ENCODE data around the gene ARL9.

Gene ARL9

GRCh38 chr4:56570041-56570440, 64.5 kb downstream of the ARL9 start:
- Histone ChIP-seq H4K20me1 (ENCODE audit: insufficient read depth, low read length, poor library complexity, severe bottlenecking) (no peaks in the 10 kb centered on the region), H3K4me1 (ENCODE audit: insufficient read depth, low read length, poor library complexity, severe bottlenecking) (peaks cover 7% of the 10 kb centered on the region), H3K4me3 (ENCODE audit: low read length, poor library complexity, severe bottlenecking) (no peak overlapping the region), H3K9me3 (ENCODE audit: insufficient read depth, low read depth, low read length) (no peaks in the 10 kb centered on the region), H2AFZ (ENCODE audit: low read length) (no peak overlapping the region), H3K27me3 (ENCODE audit: insufficient read depth, low read length, poor library complexity, severe bottlenecking) (no peaks in the 10 kb centered on the region), H3K4me2 (ENCODE audit: low read depth, low read length, poor library complexity, severe bottlenecking) (no peak overlapping the region), H3K36me3 (ENCODE audit: insufficient read depth, low read length) (no peaks in the 10 kb centered on the region), H3F3A (ENCODE audit: low read depth) (no peaks in the 10 kb centered on the region), H3K9me2 (replicated peaks; ENCODE audit: low read depth, low read length) (no peaks in the 10 kb centered on the region), H3K9ac (ENCODE audit: low read depth, low read length, poor library complexity, severe bottlenecking) (no peak overlapping the region), H3K79me2 (ENCODE audit: insufficient read depth, low read length) (no peaks in the 10 kb centered on the region)
- TF ChIP-seq EZH2phosphoT487 (IDR thresholded peaks at IDR 0.05; ENCODE audit: borderline replicate concordance): no peak
- no peak for TF ChIP-seq CTCF (conservative IDR thresholded peaks at IDR 0.05; ENCODE audit: low read length)

Data from Loucy (cell line).